Loucy (cell line): ENCODE results near the gene SMARCA1.

Experiments
- EZH2phosphoT487 ChIP-seq: fragments of 200-600 bp; IDR thresholded peaks from 2 replicates; pipeline ENCODE4 v1.6.1; 2018; ENCODE audit warnings: antibody characterized with exemption, mild to moderate bottlenecking, moderate library complexity, borderline replicate concordance
- TF ChIP-seq, protein P1 (sequence below): fragments of 200-600 bp; sonication (generic); conservative IDR thresholded peaks from 2 replicates; pipeline ENCODE4 v1.5.1; 2014; ENCODE audit warnings: mild to moderate bottlenecking, antibody characterized with exemption, low read length

DNA sequence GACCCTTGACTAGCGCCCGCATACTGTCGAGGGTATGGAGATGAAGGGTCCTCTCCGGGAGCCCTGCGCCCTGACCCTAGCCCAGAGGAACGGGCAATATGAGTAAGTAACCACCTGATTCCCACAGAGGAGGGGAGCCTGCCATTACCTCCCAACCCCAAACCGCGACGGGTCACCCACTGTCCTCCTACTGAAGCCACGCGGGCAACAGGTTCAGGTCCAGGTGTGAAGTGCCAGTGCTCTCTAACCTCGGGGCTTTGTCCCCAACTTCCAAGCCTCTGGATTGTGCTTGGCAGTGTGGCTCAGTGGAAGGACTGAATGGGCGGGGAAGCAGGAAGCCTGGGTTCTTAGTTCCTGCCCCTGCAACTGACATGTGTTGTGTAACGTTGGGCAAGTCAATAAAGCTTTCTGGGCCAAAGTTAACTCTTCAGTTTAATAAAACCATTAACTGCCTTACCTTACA is 17.5 kb upstream of the SMARCA1 start:
- TF ChIP-seq, protein P1, sequence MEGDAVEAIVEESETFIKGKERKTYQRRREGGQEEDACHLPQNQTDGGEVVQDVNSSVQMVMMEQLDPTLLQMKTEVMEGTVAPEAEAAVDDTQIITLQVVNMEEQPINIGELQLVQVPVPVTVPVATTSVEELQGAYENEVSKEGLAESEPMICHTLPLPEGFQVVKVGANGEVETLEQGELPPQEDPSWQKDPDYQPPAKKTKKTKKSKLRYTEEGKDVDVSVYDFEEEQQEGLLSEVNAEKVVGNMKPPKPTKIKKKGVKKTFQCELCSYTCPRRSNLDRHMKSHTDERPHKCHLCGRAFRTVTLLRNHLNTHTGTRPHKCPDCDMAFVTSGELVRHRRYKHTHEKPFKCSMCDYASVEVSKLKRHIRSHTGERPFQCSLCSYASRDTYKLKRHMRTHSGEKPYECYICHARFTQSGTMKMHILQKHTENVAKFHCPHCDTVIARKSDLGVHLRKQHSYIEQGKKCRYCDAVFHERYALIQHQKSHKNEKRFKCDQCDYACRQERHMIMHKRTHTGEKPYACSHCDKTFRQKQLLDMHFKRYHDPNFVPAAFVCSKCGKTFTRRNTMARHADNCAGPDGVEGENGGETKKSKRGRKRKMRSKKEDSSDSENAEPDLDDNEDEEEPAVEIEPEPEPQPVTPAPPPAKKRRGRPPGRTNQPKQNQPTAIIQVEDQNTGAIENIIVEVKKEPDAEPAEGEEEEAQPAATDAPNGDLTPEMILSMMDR: no peak
- no peak for TF ChIP-seq EZH2phosphoT487
